Stimulated activated CD8-positive, alpha-beta memory T cell treated with anti-CD3 and anti-CD28 coated beads, Interleukin-2, amount 100 ng/mL, for 1 hour (primary cell): Measurements from ENCODE around the gene USP13.

Experiments
- DNase-seq, 2 donors: peaks; one replicate each; pipeline ENCODE4 v3.0.0-alpha.2; 2020; ENCODE audit warnings: low read depth in 2 of 2

Gene USP13

GRCh38 chr3:179796421-179796820 is 143.6 kb downstream of the USP13 start:
- no peak for DNase-seq

GRCh38 chr3:179797192-179797591 is 144.4 kb downstream of the USP13 start:
- no peak for DNase-seq

- no peak for DNase-seq
Measured at GRCh38 chr3:179801263-179801662, 148.4 kb downstream of the USP13 start.

DNA sequence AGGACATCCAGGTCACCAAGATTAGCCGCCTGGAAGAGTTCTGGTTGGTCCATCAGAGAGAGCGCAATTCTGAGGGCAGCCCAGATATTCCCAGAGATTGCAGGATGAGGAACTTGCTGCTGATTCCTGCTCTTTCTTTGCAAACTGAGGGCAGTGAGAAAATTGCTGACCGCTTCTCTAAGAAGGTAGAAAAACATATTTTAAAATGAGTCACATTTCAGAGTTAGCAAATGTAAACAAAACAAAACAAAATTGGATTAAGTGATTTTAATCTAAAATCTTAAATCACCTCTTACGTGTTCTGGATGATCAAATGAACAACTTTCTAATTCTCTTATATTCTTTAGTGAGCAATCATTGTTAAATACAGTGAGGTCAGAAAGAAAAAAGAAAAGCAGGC is 149.0 kb downstream of the USP13 start:
- no peak for DNase-seq

GRCh38 chr3:179806177-179806576 is 153.3 kb downstream of the USP13 start:
- DNase-seq: no peak

DNA sequence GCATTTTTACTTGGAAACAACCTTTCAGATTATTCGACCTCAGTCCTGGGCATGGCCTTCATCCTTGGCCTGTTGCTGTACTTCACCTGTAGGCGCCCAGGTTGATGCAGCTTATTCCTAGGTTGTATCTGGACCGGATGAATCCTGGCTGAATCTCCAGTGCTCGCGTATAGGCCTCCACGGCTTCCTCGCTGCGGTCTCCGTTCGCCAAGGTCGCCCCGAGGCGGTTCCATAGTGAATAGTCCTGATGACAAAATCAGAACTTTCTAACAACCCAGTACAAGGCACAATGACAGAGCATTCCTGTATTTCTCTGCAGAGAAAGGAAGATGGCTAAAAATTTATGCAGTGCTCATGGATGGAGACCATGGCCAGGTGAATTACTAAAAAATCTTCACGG is 154.7 kb downstream of the USP13 start:
- no peak for DNase-seq

DNA sequence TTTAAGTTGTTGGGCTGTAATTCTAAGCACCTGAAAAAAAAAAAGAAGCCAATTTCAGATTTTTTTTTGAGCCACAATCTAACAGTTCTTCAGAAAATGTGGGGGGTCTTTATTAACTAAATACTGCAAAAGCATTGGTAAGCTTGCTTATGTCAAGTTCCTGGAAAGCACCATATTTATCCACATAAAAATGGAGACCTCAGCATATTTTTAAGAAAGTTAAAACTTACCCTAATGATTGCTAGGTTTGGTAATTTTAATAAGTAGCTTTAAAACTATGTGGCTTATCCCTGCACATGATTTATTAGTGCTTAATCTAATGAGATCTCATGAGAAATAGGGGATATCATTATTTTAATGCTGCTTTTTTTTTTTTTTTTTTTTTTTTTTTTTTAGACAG is 156.8 kb downstream of the USP13 start:
- no peak for DNase-seq

DNA sequence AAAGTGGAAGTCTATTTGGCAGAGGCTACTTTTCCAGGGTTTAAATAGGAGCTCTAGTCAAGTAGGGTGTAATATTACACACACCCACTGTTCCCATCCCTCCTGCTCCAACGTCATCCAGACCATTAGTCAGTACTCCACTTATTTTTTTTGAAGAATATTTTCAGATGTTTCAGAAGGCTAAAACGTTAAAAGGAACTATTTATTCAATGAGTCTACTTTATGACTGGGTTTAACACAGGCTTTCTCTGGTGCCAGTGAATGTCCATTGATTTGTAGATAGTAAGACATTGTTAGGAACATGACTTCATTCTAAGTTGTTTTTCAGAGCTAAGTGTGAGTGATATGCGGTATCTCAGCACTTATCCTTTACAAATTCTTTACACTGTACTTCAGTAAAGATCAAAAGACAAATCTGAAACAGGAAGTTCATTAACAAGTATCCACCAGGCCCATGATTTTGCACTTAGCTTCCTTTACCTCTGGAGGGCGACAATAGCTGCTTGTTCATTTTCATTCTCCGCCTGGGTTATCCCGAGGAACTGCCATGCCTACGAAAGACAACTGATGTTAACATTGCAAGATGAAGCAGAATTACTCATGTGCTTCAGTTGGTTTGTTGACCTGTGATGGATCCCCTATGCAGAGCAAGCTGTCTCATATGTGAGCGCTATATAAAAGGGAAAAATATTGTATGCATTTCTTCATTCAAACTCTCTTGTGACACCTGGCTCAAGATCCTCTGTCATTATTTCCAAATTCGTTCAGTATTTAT is 158.7 kb downstream of the USP13 start:
- DNase-seq: no peak

GRCh38 chr3:179812096-179812382 is 159.2 kb downstream of the USP13 start:
- DNase-seq: no peak

- DNase-seq: no peak
Measured at GRCh38 chr3:179819379-179819778, 166.5 kb downstream of the USP13 start.

GRCh38 chr3:179822296-179822695 is 169.5 kb downstream of the USP13 start:
- DNase-seq: no peak

- DNase-seq: no peak
Measured at GRCh38 chr3:179825527-179826246, 172.8 kb downstream of the USP13 start.

DNA sequence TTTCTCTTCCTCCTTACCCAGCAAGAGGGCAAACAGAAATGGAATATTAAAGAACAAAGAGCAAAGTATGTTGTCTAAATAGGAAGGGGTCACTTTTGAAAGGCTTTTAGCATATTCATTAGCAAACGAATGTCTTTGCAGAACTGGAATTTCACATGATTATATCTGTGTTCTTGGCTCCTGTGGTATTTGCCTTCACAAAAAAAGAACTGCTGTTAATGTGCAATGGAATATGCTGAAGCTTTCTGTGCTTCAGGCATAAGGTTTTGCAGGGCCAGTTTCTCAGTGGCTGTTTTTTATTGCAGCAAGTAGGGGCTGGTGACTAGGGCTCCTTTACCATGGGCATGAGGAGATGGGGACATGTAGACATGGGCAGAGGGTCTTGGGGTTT is 173.4 kb downstream of the USP13 start:
- DNase-seq: no peak

DNA sequence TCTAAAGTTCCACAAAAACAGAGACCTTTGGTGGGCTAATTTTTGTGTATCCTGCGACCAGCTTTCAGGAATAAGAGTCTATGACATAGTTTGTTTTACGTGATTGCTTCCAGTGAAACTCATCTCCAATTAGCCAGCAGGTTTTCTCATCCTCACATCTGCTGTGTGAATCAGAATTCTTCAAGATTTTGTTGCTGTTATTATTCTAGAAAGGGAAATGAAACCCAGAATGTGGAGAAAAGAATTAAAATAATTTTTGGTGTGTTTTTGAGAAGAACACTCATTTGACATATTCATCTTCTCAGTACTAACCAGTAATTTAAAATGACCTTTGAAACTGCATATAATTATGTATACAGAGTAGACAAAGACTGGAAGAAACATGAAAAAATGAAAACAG is 175.9 kb downstream of the USP13 start:
- DNase-seq: no peak

GRCh38 chr3:179829401-179829800 is 176.6 kb downstream of the USP13 start:
- no peak for DNase-seq

GRCh38 chr3:179832333-179832854 is 179.6 kb downstream of the USP13 start:
- no peak for DNase-seq

- DNase-seq: no peak
Measured at GRCh38 chr3:179833294-179833693, 180.5 kb downstream of the USP13 start.

GRCh38 chr3:179837374-179837773 is 184.5 kb downstream of the USP13 start:
- no peak for DNase-seq
